Kasumi-1 (cell line): ENCODE data around the gene ZNF808.
"Not testable (repeated sequence)": the region's sequence is repeated elsewhere in the genome, so short reads cannot be mapped to it uniquely, and the experiment has no call there.

Experiments used
- DNase-seq, 2 experiments: peaks; one replicate each; lab custom pipeline; 2025; lab: John Stamatoyannopoulos, UW

Gene ZNF808

DNA sequence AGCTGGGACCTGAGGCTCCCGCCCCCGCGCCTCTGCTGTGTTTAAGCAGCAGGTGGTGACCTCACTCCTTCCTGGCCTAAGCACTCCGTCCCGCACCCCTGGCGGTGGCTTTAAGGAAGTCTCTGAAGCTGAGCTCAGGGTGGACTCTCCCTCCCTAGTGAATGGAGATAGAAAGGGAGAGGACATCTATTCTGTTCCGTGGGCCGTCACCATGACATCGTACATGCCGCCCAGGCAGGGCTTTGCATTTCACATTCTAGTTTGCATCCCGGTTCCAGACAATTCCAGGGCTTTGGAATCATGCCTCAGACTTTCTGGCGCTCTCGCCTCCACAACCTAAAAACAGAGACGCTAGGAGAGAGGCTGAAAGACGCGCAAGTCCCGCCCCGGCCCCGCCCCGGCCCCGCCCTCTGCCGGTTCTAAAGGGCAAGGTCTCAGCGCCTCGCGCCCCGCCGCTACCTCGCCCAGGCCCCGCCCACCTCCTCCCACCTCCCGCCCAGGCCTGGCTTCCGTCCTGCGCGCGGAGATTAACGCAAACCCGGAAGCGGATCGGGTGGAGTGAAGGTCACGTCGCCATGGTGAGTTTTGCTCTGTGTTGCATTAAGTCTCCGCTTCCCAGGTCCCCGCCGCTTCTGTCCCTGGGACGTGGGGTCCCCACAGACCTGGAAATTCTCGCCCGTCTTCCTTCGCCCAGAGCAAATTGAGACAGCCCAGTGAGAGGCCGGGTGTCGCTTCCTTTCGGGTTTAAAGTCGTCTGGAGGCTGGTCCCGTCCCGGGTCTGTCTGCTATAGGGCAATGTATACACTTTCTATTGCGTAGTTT, at the start of gene ZNF808:
TSS of gene ZNF808 (plus strand) at position 535 of the 822 bp plus-strand sequence. CDS start 15,617 bp downstream, outside the sequence.
- peak; percentile 70 to 72 for DNase-seq

DNA sequence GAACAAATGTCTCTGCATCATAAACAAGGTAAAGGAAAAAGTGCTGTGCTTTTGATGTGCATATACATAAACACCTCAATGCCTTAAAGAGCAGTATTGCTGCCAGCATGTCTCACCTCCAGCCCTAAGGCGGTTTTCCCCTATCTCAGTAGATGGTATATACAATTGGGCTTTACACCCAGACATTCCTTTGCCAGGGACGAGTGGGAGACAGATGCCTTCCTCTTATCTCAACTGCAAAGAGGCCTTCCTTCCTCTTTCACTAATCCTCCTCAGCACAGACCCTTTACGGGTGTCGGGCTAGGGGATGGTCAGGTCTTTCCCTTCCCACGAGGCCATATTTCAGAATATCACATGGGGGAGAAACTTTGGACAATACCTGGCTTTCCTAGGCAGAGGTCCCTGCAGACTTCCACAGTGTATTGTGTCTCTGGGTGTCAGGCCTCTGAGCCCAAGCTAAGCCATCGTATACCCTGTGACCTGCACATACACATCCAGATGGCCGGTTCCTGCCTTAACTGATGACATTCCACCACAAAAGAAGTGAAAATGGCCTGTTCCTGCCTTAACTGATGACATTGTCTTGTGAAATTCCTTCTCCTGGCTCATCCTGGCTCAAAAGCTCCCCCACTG, 43.2 kb upstream of the ZNF808 start:
- not testable (repeated sequence) for DNase-seq

GRCh38 chr19:52485064-52485463, 42.4 kb upstream of the ZNF808 start:
- not testable (repeated sequence) for DNase-seq

- not testable (repeated sequence) for DNase-seq
Measured at GRCh38 chr19:52485561-52486240, 41.8 kb upstream of the ZNF808 start.

GRCh38 chr19:52492201-52492993, 35.1 kb upstream of the ZNF808 start:
- DNase-seq: no peak

- DNase-seq: no peak
Measured at GRCh38 chr19:52492994-52493470, 34.4 kb upstream of the ZNF808 start.

DNA sequence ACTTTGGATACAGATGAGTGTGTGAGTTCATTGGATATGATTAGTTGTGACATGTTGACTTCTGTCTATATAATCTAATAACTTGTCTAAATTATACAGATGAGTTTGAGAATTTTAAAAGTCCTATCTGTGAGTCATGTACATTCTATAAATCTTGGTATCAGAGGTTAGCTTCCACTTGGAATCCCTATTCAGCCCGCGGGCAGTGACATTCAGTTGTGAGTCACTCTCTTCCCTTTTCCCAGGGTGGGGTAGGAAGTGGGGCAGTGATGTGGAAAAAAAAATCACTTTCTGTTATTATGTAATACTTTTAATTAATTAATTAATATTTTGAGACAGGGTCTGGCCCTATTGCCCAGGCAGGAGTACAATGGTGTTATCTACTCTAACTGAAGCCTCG, 33.0 kb upstream of the ZNF808 start:
- no peak for DNase-seq

DNA sequence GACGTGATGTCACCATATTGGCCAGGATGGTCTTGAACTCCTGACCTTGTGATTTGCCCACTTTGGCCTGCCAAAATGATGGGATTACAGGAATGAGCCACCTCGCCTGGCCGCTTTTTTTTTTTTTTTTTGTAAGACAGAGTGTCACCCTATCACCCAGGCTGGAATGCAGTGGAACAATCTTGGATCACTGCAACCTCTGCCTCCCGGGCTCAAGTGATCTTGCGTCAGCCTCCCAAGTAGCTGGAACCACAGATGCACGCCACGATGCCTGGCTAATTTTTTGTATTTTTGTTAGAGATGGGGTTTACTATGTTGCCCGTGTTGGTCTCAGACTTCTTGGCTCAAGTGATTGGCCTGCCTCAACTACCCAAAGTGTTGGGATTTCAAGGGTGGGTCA, 28.9 kb upstream of the ZNF808 start:
- no peak for DNase-seq

- DNase-seq: not testable (repeated sequence)
Measured at GRCh38 chr19:52500474-52500873, 27.0 kb upstream of the ZNF808 start.

- not testable (repeated sequence) for DNase-seq
Measured at GRCh38 chr19:52500991-52501390, 26.5 kb upstream of the ZNF808 start.

DNA sequence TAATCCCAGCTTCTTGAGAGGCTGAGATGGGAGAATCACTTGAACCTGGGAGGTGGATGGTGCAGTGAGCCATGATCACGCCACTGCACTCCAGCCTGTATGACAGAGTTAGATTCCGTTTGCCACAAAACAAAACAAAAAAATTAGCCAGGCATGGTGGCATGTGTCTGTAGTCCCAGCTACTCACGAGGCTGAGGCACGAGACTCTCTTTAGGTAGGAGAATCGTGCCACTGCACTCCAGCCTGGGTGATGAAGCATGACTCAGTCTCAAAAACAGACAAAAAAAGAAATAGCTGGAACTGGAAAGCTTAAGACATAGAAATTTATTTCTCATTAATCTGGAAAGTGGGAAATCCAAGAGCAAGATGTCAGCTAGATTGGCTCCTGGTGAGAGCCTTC, 20.2 kb upstream of the ZNF808 start:
- no peak for DNase-seq

GRCh38 chr19:52516191-52516590, 11.3 kb upstream of the ZNF808 start:
- no peak for DNase-seq

GRCh38 chr19:52518646-52519045, 8.8 kb upstream of the ZNF808 start:
- no peak for DNase-seq

- not testable (repeated sequence) for DNase-seq
Measured at GRCh38 chr19:52519175-52519574, 8.3 kb upstream of the ZNF808 start.

GRCh38 chr19:52520013-52520412, 7.5 kb upstream of the ZNF808 start:
- no peak for DNase-seq

GRCh38 chr19:52522551-52522950, 4.9 kb upstream of the ZNF808 start:
- no peak for DNase-seq

DNA sequence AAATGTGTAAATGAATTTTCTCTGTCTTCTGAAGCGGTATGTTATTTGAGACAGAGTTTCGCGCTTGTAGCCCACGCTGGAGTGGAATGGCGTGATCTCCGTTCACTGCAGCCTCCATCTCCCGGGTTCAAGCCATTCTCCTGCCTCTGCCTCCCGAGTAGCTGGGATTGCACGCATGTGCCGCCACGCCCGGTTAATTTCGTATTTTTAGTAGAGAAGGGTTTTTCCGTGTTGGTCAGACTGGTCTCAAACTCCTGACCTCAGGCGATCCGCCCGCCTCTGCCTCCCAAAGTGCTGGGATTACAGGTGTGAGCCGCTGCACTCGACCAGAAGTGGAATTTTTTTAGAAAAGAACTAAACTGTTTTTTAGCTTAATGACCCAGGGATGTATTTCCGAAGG, 3.4 kb upstream of the ZNF808 start:
- no peak for DNase-seq

DNA sequence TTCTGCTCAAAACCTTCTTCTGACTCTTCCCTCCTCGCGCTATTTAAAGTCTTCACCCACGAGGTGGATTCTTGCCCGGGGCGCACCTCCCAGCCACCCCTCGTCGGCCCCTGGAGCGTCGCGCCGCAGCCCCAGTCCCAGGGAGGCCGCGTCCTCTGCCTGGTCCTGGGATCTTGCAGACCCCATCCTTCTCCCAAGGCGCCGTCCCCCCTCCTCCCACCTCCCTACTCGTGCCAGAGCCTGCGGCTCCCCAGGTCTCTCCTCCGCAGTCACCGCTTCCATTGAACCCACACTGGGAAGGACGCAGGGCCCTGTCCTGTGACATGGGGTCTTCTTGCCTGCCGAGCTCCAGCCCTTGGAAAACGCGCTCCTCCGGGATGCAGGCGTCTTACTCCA, 486 bp downstream of the ZNF808 start:
- DNase-seq: peak in 1 of 2 experiments; percentile 22

DNA sequence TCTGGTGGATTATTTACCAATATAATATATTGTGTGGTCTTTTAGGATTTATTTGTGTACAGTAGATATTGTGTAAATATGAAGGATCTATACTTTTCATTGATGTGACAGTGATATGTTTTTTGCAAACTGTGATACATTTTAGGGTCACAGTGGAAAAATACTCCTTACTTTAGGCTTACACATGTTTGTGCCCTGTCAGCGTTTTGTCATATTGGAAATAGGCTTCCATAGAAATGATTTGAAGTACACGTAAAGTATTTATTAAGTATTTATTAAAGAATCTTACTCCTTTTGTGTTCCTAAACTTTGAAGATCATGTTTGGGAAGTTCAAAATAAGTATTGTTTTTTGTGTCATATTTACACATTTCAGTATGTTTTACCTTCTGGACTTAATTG, 5.0 kb downstream of the ZNF808 start:
- DNase-seq: no peak

DNA sequence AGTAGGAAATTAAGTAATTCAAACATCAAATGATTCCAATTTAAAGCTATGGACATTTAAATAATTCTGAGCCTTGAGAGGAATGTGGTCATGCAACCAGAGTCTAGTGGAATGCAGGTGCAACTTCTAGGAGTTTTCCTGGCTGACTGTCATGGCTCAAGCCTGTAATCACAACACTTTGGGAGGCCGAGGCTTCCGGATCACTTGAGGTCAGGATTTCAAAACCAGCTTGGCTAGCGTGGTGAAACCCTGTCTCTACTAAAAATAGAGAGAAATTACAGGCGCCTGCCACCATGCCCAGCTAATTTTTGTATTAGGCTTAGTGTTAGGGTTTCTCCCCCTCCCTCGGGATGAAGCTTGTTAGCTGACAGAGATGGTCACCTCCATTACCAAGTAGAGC, 6.4 kb downstream of the ZNF808 start:
- no peak for DNase-seq

DNA sequence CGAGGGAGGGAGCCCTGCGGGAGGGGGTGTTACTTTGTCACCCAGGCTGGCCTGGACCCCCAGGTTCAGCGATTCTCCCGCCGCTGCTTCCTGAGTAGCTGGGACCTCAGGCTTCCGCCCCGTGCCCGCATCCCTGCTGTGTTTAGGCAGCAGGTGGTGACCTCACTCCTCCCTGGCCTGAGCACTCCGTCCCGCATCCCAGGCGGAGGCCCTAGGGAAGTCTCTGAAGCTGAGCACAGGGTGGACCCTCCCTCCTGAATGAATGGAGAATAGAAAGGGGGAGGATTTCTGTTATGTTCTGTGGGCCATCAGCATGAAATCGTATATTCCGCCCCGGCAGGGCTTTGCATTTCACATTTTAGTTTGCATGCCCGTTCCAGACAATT, 7.9 kb downstream of the ZNF808 start:
- DNase-seq: not testable (repeated sequence)
